Left ventricle myocardium inferior (tissue), 1 donor: ENCODE measurements around the gene LRIF1. TPM values are rescaled to one million over a fixed set of nuclear protein-coding genes. Genes with fewer than 3 reads are reported as not detected.
"Not testable (repeated sequence)": the region's sequence is repeated elsewhere in the genome, so short reads cannot be mapped to it uniquely, and the experiment has no call there.

Experiments used
- DNase-seq: peaks from one replicate; pipeline ENCODE4 v3.0.0-alpha.2; 2020
- H3K27ac ChIP-seq: fragments of 200-600 bp; replicated peaks from 2 replicates; pipeline ENCODE4 v1.8.0; 2021
- H3K27me3 ChIP-seq: fragments of 200-600 bp; 2 replicates; pipeline ENCODE4 v1.8.0; 2021; ENCODE audit warnings: low read depth
- H3K36me3 ChIP-seq: fragments of 200-600 bp; 2 replicates; pipeline ENCODE4 v1.8.0; 2021
- H3K4me1 ChIP-seq: fragments of 200-600 bp; 2 replicates; pipeline ENCODE4 v1.8.0; 2021
- H3K4me3 ChIP-seq: fragments of 200-600 bp; 2 replicates; pipeline ENCODE4 v1.8.0; 2021; ENCODE audit warnings: mild to moderate bottlenecking, moderate library complexity
- H3K9me3 ChIP-seq: fragments of 200-600 bp; replicated peaks from 2 replicates; pipeline ENCODE4 v1.8.0; 2021
- intact Hi-C: fragments of 100-400 bp; cut with micrococcal nuclease; formaldehyde crosslinking; loops from one replicate; pipeline ENCODE4 v1.11.0; 2022
- long read RNA-seq: library from polyadenylated mRNA; unstranded; transcript quantifications from one replicate; pipeline ENCODE4 v2.0.0, GENCODE V29; 2021
- total RNA-seq: library from RNA; stranded (reverse); fragmentation: NEBNext Ultra II Directional; extraction: Animal tissue kit (Norgen Biotek cat#: 25700); gene quantifications from one replicate; pipeline ENCODE4 v1.2.1, GENCODE V29; 2021
- TF ChIP-seq, protein P1 (sequence below): fragments of 200-600 bp; IDR thresholded peaks from 2 replicates; pipeline ENCODE4 v1.8.0; 2021; ENCODE audit warnings: antibody characterized with exemption, mild to moderate bottlenecking, borderline replicate concordance
- donor health status: DM: no; HTN: yes; CAD: no; lungs with severe emphysema.

The LRIF1 gene, protein sequence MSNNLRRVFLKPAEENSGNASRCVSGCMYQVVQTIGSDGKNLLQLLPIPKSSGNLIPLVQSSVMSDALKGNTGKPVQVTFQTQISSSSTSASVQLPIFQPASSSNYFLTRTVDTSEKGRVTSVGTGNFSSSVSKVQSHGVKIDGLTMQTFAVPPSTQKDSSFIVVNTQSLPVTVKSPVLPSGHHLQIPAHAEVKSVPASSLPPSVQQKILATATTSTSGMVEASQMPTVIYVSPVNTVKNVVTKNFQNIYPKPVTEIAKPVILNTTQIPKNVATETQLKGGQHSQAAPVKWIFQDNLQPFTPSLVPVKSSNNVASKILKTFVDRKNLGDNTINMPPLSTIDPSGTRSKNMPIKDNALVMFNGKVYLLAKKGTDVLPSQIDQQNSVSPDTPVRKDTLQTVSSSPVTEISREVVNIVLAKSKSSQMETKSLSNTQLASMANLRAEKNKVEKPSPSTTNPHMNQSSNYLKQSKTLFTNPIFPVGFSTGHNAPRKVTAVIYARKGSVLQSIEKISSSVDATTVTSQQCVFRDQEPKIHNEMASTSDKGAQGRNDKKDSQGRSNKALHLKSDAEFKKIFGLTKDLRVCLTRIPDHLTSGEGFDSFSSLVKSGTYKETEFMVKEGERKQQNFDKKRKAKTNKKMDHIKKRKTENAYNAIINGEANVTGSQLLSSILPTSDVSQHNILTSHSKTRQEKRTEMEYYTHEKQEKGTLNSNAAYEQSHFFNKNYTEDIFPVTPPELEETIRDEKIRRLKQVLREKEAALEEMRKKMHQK
- 14.9 TPM for total RNA-seq
- long read RNA-seq, transcript LRIF1-202 (3 exons, 1,796 nt) = major isoform, 18 of 25 reads
- long read RNA-seq, partial matches to known transcripts = 0 of 25 reads
- long read RNA-seq, other reads (novel, unspliced or antisense) = 5 of 25 reads

- H3K36me3 ChIP-seq = no peaks in the 10 kb centered on the region
- peaks cover 23% of the 10 kb centered on the region for H3K27me3 ChIP-seq
- peaks cover 32% of the 10 kb centered on the region for H3K4me1 ChIP-seq
- DNase-seq = peak; percentile 100
- TF ChIP-seq, protein P1, sequence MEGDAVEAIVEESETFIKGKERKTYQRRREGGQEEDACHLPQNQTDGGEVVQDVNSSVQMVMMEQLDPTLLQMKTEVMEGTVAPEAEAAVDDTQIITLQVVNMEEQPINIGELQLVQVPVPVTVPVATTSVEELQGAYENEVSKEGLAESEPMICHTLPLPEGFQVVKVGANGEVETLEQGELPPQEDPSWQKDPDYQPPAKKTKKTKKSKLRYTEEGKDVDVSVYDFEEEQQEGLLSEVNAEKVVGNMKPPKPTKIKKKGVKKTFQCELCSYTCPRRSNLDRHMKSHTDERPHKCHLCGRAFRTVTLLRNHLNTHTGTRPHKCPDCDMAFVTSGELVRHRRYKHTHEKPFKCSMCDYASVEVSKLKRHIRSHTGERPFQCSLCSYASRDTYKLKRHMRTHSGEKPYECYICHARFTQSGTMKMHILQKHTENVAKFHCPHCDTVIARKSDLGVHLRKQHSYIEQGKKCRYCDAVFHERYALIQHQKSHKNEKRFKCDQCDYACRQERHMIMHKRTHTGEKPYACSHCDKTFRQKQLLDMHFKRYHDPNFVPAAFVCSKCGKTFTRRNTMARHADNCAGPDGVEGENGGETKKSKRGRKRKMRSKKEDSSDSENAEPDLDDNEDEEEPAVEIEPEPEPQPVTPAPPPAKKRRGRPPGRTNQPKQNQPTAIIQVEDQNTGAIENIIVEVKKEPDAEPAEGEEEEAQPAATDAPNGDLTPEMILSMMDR = peak; percentile 71
- H3K4me3 ChIP-seq = peak within 1 kb of the TSS; percentile 75
- intact Hi-C loops = no loop called here
- H3K9me3 ChIP-seq = peaks cover 54% of the 10 kb centered on the region
- H3K27ac ChIP-seq = peak within 1 kb of the TSS; percentile 91
Observed at GRCh38 chr1:110963691-110964454, at the start of gene LRIF1. Gene LRIF1 (minus strand): TSS chr1:110963922. CDS start chr1:110963688, 234 bp downstream.

DNA sequence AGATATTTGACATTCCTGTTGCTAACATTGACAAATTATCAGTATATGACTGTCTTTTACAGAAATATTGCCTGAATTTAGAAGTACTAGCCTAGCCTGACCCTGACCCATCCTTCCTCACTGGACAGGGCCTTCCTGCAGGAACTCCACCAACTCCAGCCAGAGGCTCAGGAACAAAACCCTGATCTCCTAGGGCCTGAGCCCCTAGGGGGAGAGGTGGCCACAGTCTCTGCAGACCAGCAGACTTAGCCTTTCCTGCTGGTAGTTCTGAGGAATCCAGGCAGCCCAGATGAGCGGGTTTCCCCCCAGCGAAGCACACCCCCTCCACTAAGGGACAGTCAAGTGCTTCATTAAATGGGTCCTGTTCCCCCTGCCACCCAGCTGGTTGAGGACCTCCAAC lies 44.3 kb upstream of the LRIF1 start:
- no peak for DNase-seq
- Histone ChIP-seq H3K4me1 (no peaks in the 10 kb centered on the region), H3K36me3 (no peaks in the 10 kb centered on the region), H3K4me3 (no peak overlapping the region), H3K27ac (no peak overlapping the region), H3K27me3 (no peaks in the 10 kb centered on the region), H3K9me3 (peaks cover 56% of the 10 kb centered on the region)
- intact Hi-C loops = no loop called here
- TF ChIP-seq, protein P1 = no peak

GRCh38 chr1:111006556-111006955 lies 42.8 kb upstream of the LRIF1 start:
- Histone ChIP-seq H3K4me1 (no peaks in the 10 kb centered on the region), H3K27ac (no peak overlapping the region), H3K27me3 (no peaks in the 10 kb centered on the region), H3K9me3 (peaks cover 44% of the 10 kb centered on the region), H3K36me3 (no peaks in the 10 kb centered on the region), H3K4me3 (no peak overlapping the region)
- intact Hi-C loops = no loop called here
- TF ChIP-seq, protein P1 = no peak
- DNase-seq = no peak

- DNase-seq, H3K27me3 ChIP-seq, intact Hi-C loops, H3K36me3 ChIP-seq, H3K4me3 ChIP-seq, H3K27ac ChIP-seq, H3K4me1 ChIP-seq: not testable (repeated sequence)
- peaks cover 39% of the 10 kb centered on the region for H3K9me3 ChIP-seq
Observed at GRCh38 chr1:110999607-111000006, 35.9 kb upstream of the LRIF1 start.

DNA sequence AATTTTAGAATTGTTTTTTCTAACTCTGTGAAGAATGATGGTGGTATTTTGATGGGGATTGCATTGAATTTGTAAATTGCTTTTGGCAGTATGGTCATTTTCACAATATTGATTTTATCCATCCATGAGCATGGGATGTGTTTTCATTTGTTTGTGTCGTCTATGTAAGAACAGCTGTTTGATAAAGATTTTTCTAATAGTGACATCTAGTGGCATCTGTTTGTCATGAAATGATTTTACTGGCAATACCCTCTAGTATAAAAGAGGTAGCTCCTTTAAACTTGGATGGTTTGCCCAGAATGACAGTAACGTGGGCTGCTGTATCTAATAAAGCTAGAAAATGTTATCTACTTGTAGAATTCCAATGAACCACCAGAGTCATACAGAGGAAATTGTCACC lies 28.6 kb upstream of the LRIF1 start:
- DNase-seq, intact Hi-C loops: not testable (repeated sequence)
- TF ChIP-seq, protein P1 = peak; percentile 32

GRCh38 chr1:110991295-110991694 lies 27.6 kb upstream of the LRIF1 start:
- H3K27me3 ChIP-seq, H3K9me3 ChIP-seq, intact Hi-C loops, H3K27ac ChIP-seq, H3K4me1 ChIP-seq, DNase-seq, H3K4me3 ChIP-seq, H3K36me3 ChIP-seq: not testable (repeated sequence)

More for the DNA sequence above, 28.6 kb upstream of the LRIF1 start:
- not testable (repeated sequence) for H3K4me1 ChIP-seq, H3K36me3 ChIP-seq, H3K27ac ChIP-seq, H3K4me3 ChIP-seq, H3K27me3 ChIP-seq, H3K9me3 ChIP-seq
